Uterus (tissue), 4 donors: ENCODE measurements around the gene TMC5. TPM values are rescaled to one million over a fixed set of nuclear protein-coding genes. Genes with fewer than 3 reads are reported as not detected.
"Not testable (repeated sequence)": the region's sequence is repeated elsewhere in the genome, so short reads cannot be mapped to it uniquely, and the experiment has no call there.

Source experiments
- DNase-seq, 2 donors: peaks; one replicate each; pipeline ENCODE4 v3.0.0-alpha.2; 2019 to 2020
- H3K27ac ChIP-seq, 2 donors: fragments of 200-600 bp; sonication (generic); 1 replicate in 1 of 2; 2 replicates in 1 of 2; pipeline ENCODE4 v1.5.1; 2016 to 2018
- H3K27me3 ChIP-seq, 2 donors: fragments of 200-600 bp; sonication (generic); one replicate each; pipeline ENCODE4 v1.5.1; 2018 to 2019; ENCODE audit warnings: control low read depth in 1 of 2
- H3K36me3 ChIP-seq, 2 donors: fragments of 200-600 bp; sonication (generic); one replicate each; pipeline ENCODE4 v1.5.1; 2019; ENCODE audit warnings: control low read depth in 1 of 2
- H3K4me1 ChIP-seq, 2 donors: fragments of 200-600 bp; sonication (generic); one replicate each; pipeline ENCODE4 v1.5.1; 2018 to 2019; ENCODE audit warnings: control low read depth in 1 of 2
- H3K4me3 ChIP-seq, 2 donors: fragments of 200-600 bp; sonication (generic); 1 replicate in 1 of 2; 2 replicates in 1 of 2; pipeline ENCODE4 v1.5.1; 2018 to 2019; ENCODE audit warnings: mild to moderate bottlenecking in 1 of 2
- H3K9me3 ChIP-seq, 2 donors: fragments of 200-600 bp; sonication (generic); one replicate each; pipeline ENCODE4 v1.5.1; 2019; ENCODE audit warnings: control low read depth in 1 of 2
- POLR2A ChIP-seq, 2 donors: fragments of 450-650 bp; IDR thresholded peaks; one replicate each; pipeline ENCODE4 v1.6.1; 2016; ENCODE audit warnings: antibody characterized with exemption in 2 of 2, mild to moderate bottlenecking in 1 of 2, moderate library complexity in 1 of 2
- intact Hi-C: fragments of 100-400 bp; cut with DNase I; formaldehyde crosslinking; loops from one replicate; pipeline ENCODE4 v1.15.1; 2023; ENCODE audit warnings: low total_unique reads
- total RNA-seq, 4 donors: library from RNA; depleted of rRNA in 3 of 4; stranded (reverse); fragments of >200 nt in 3 of 4; gene quantifications; one replicate each; pipeline versions ENCODE4 v1.1.0 to v1.2.4, GENCODE V29; 2014 to 2023
- TF ChIP-seq, protein P1 (sequence below), 4 experiments: fragments of 200-600 bp in 2 of 4; fragments of 450-650 bp in 2 of 4; sonication (generic) in 2 of 4; IDR thresholded peaks; one replicate each; pipeline ENCODE4 v1.5.1; 2016 to 2019; ENCODE audit warnings: antibody characterized with exemption in 4 of 4, mild to moderate bottlenecking in 2 of 4, moderate library complexity in 1 of 4
- donor health status: DM: yes; HTN: yes; CAD: no.

Gene TMC5
- total RNA-seq, 4 donors from 2014 or later: under 0.01 to 2.7 TPM; not detected in 2

- Histone ChIP-seq H3K27ac (no peak overlapping the region), H3K36me3 (no peaks in the 10 kb centered on the region), H3K4me1 (peaks cover 0 to 3% of the 10 kb centered on the region in 2 donors), H3K9me3 (no peaks in the 10 kb centered on the region), H3K4me3 (no peak overlapping the region), H3K27me3 (no peaks in the 10 kb centered on the region)
- TF ChIP-seq, protein P1, sequence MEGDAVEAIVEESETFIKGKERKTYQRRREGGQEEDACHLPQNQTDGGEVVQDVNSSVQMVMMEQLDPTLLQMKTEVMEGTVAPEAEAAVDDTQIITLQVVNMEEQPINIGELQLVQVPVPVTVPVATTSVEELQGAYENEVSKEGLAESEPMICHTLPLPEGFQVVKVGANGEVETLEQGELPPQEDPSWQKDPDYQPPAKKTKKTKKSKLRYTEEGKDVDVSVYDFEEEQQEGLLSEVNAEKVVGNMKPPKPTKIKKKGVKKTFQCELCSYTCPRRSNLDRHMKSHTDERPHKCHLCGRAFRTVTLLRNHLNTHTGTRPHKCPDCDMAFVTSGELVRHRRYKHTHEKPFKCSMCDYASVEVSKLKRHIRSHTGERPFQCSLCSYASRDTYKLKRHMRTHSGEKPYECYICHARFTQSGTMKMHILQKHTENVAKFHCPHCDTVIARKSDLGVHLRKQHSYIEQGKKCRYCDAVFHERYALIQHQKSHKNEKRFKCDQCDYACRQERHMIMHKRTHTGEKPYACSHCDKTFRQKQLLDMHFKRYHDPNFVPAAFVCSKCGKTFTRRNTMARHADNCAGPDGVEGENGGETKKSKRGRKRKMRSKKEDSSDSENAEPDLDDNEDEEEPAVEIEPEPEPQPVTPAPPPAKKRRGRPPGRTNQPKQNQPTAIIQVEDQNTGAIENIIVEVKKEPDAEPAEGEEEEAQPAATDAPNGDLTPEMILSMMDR (IDR thresholded peaks at IDR 0.05): no peak
- TF ChIP-seq POLR2A (IDR thresholded peaks at IDR 0.05): no peak
- intact Hi-C loops: no loop called here
- DNase-seq: no peak
Observed at GRCh38 chr16:19527161-19527560, 109.5 kb downstream of the TMC5 start.

GRCh38 chr16:19528666-19529065, 111.0 kb downstream of the TMC5 start:
- intact Hi-C loops: no loop called here
- H3K4me1 ChIP-seq: no peaks in the 10 kb centered on the region
- H3K27me3 ChIP-seq: no peaks in the 10 kb centered on the region
- H3K36me3 ChIP-seq: no peaks in the 10 kb centered on the region
- no peak overlapping the region for H3K27ac ChIP-seq
- no peaks in the 10 kb centered on the region for H3K9me3 ChIP-seq
- TF ChIP-seq, protein P1 (IDR thresholded peaks at IDR 0.05): no peak
- no peak for TF ChIP-seq POLR2A (IDR thresholded peaks at IDR 0.05)
- DNase-seq: no peak
- no peak overlapping the region for H3K4me3 ChIP-seq

DNA sequence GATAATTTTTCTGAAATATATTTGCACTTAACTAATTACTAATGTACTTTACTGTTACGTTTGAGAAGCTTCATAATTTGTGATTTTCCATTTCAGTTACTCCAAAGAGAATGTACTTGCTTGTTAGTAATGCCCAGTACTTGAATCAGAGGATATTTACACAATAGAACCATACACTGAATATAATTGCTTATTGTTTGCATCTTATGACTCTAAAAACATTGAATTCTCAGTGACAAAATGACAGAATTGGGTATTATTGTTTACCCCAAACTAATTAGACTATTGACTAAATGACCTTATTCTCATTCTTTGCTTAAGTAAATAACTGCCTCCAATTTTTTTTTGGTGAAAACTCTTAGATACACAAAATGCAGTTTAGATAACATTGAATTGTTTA, 114.9 kb downstream of the TMC5 start:
- H3K36me3 ChIP-seq: no peaks in the 10 kb centered on the region
- H3K4me1 ChIP-seq: no peaks in the 10 kb centered on the region
- H3K27ac ChIP-seq: no peak overlapping the region
- TF ChIP-seq POLR2A (IDR thresholded peaks at IDR 0.05): no peak
- TF ChIP-seq, protein P1 (IDR thresholded peaks at IDR 0.05): no peak
- no peak for DNase-seq
- H3K9me3 ChIP-seq: no peaks in the 10 kb centered on the region
- intact Hi-C loops: no loop called here
- H3K4me3 ChIP-seq: no peak overlapping the region
- H3K27me3 ChIP-seq: no peaks in the 10 kb centered on the region

DNA sequence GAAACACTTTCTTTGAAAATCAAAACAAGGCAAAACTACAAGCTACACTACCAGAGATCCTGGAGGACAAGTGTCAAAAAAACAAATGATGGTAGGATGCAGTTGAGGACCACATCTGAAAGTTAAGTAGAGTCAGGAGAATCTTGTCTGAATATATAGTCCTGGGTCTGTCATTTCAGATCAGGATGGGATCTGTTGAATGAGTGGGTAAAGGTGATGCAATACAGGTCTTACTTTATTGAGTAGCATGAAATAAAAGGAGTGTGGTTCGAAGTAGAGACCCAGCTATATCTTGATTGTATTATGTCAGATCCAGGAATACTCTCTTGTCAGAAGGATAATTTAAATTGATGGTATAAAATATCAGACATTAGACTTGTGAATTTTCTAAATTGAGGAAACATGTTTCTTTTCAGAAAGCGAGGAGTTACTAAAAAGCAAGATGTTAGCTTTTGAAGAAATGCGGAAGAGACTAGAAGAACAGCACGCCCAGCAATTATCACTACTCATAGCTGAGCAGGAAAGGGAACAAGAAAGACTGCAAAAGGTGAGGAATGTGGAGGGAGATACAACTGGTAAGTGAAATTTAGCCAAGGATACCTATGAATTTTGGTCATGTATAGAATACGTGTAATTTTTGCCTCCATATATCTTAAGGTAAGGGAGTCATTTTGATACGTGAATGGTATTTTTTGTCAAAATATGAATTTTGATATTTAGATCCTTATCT, 122.7 kb downstream of the TMC5 start:
- Histone ChIP-seq H3K27ac (no peak overlapping the region), H3K4me1 (no peaks in the 10 kb centered on the region), H3K9me3 (no peaks in the 10 kb centered on the region), H3K4me3 (no peak overlapping the region), H3K36me3 (no peaks in the 10 kb centered on the region), H3K27me3 (no peaks in the 10 kb centered on the region)
- TF ChIP-seq, protein P1 (IDR thresholded peaks at IDR 0.05): no peak
- no peak for TF ChIP-seq POLR2A (IDR thresholded peaks at IDR 0.05)
- intact Hi-C loops: no loop called here
- DNase-seq: no peak

DNA sequence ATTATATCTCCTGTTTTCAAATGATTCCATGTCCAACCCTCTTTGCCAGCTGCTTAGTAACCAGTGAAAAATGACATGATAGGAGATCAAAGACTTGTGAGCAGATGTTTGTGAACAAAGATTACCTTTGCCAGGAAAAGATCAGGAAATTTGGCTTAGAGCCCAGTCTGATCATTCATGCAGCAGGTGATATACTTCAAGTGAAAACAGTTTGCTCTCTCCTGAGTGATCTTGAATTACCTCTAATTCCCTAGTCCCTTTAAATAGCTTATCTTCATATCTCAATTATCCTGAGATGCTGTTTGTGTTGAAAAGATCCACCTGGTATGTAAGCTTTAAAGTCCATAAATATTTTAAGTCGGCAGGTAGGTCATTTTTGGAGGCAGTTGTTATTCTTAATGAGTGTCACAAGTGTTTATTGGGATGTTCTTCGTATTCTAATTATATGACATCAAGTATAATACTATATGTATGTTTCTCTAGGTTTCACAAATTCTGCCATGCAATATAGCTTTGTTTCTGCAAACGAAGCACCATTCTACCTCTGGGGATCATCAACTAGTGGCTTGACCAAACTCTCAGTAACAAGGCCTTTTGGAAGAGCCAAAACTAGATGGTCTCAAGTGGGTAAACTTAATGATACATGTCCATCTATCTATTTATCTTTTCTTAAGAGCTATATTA, 124.6 kb downstream of the TMC5 start:
- H3K27me3 ChIP-seq: no peaks in the 10 kb centered on the region
- no peak for DNase-seq
- no peaks in the 10 kb centered on the region for H3K36me3 ChIP-seq
- H3K4me3 ChIP-seq: no peak overlapping the region
- intact Hi-C loops: no loop called here
- TF ChIP-seq POLR2A (IDR thresholded peaks at IDR 0.05): no peak
- TF ChIP-seq, protein P1 (IDR thresholded peaks at IDR 0.05): no peak
- H3K4me1 ChIP-seq: no peaks in the 10 kb centered on the region
- no peak overlapping the region for H3K27ac ChIP-seq
- no peaks in the 10 kb centered on the region for H3K9me3 ChIP-seq

- H3K9me3 ChIP-seq, H3K4me1 ChIP-seq, H3K27ac ChIP-seq, DNase-seq, H3K27me3 ChIP-seq, intact Hi-C loops, H3K36me3 ChIP-seq, H3K4me3 ChIP-seq: not testable (repeated sequence)
Observed at GRCh38 chr16:19543278-19543996, 125.8 kb downstream of the TMC5 start.
